Fibroblast of upper back skin (primary cell): ENCODE data around the gene SLC6A14.

Experiments used
- DNase-seq: peaks from one replicate; pipeline ENCODE4 v3.0.0-alpha.2; 2013

Gene SLC6A14, protein sequence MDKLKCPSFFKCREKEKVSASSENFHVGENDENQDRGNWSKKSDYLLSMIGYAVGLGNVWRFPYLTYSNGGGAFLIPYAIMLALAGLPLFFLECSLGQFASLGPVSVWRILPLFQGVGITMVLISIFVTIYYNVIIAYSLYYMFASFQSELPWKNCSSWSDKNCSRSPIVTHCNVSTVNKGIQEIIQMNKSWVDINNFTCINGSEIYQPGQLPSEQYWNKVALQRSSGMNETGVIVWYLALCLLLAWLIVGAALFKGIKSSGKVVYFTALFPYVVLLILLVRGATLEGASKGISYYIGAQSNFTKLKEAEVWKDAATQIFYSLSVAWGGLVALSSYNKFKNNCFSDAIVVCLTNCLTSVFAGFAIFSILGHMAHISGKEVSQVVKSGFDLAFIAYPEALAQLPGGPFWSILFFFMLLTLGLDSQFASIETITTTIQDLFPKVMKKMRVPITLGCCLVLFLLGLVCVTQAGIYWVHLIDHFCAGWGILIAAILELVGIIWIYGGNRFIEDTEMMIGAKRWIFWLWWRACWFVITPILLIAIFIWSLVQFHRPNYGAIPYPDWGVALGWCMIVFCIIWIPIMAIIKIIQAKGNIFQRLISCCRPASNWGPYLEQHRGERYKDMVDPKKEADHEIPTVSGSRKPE

GRCh38 chrX:116436358-116436816 lies at the start of gene SLC6A14:
SLC6A14 (plus strand) TSS chrX:116436606; CDS start chrX:116436710, 104 bp downstream.
- no peak for DNase-seq

DNA sequence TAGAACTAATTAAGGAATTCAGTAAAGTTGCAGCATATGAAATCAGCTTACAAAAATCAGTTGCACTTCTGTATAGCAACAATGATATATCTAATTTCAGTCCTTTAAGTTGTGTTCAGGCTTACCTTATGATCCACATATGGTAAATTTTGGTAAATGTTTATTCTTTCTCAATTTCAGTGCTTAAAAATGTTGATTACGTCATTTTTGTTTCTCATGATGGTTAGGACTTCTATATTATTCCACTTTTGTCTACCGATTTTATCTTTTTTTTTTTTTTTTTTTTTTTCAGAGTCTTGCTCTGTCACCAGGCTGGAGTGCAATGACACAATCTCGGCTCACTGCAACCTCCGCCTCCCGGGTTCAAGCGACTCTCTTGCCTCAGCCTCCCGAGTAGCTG lies 40.7 kb upstream of the SLC6A14 start:
- DNase-seq = no peak

DNA sequence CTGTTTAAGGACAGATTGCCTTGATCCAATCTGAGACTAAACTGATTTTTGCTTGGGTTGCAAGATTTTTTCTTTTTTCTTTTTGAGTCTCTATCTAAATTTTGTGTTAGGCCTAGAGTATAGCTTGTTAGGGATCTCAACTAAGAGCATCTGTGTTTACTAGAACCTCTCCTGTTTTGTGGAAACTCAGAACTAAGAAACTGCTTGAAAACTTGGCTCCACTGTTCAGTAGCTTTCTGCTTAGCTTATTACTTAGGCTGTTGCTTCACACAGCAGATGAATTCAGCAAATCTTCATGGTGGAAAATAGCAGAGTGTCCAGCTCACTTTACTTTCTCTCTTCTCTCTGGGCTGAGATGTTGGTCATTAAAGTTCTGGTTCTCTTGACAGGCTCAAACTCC lies 36.7 kb upstream of the SLC6A14 start:
- DNase-seq = no peak

GRCh38 chrX:116409219-116409618 lies 27.2 kb upstream of the SLC6A14 start:
- no peak for DNase-seq

- DNase-seq = no peak
Observed at GRCh38 chrX:116413273-116413672, 23.1 kb upstream of the SLC6A14 start.

DNA sequence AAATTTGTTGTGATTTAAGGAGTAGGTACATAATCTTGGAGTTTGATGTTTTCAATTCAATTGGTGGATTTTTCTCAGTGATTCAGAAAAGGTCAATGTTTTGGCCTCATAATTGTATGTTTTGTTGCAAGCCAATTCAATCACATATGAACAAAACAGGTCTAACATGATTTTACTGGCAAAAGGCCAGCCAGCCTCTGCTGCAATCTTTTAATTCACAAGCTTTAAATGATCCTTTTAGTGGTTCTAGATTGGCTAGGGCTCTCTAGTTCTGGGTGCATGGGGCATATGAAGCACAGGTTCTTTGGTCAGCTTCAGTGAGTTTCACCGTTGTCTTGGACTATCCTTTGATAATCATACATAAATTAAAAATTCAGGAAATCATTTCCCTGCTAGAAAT lies 19.2 kb upstream of the SLC6A14 start:
- DNase-seq = no peak

- no peak for DNase-seq
Observed at GRCh38 chrX:116417968-116418367, 18.4 kb upstream of the SLC6A14 start.

DNA sequence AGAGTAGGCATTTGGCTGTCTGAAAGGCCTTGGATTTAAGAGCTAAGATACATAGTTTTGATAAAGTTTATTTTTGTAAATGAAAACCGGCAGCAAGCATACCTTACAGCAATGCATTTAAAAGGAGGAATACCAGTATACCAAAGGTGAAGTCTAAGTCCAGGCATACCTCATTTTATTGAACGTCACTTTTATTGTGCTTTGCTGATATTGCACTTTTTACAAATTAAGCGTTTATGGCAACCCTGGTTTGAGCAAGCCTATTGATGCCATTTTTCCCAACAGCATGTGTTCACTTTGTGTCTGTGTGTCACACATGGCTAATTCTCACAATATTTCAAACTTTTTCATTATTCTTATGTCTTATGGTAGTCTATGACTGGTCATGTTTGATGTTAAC lies 8.4 kb upstream of the SLC6A14 start:
- DNase-seq = no peak

GRCh38 chrX:116435597-116435996 lies 809 bp upstream of the SLC6A14 start:
- no peak for DNase-seq

GRCh38 chrX:116449156-116449555 lies 12.8 kb downstream of the SLC6A14 start:
- no peak for DNase-seq

- no peak for DNase-seq
Observed at GRCh38 chrX:116462822-116463221, 26.4 kb downstream of the SLC6A14 start, which contains the start of gene CT83. CT83 (minus strand) TSS chrX:116462976; CDS start chrX:116462856, 120 bp downstream.

- no peak for DNase-seq
Observed at GRCh38 chrX:116480059-116480458, 43.7 kb downstream of the SLC6A14 start.

DNA sequence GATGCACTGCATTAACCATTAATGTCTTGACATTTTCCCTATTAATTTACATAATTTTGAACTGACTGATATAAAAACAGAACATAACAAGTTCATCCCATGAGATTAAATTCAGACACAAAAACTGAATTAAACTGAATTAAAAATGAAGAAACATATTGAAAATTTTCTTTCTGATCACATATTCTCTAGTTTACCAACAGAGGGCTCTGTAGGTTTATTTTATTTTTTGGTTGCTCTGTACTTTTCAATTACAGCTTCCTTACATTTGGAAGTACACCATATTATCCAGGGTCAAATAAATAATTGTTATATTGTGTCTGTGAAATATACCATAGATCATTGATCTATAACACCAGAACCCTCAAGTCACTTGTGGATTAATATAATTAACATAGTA lies 53.7 kb downstream of the SLC6A14 start:
- DNase-seq = no peak

- no peak for DNase-seq
Observed at GRCh38 chrX:116493271-116493670, 56.9 kb downstream of the SLC6A14 start.

- peak; percentile 2 for DNase-seq
Observed at GRCh38 chrX:116499780-116500179, 63.4 kb downstream of the SLC6A14 start.
